ENCODE results near the gene TNS3. TPM values are rescaled to one million over a fixed set of nuclear protein-coding genes. Genes with fewer than 3 reads are reported as not detected.

TNS3 gene
- total RNA-seq, 3 donors from 2014 or later = 69.1 to 98.9 (median 69.9) TPM

GRCh38 chr7:47400001-47400400 lies 181.9 kb downstream of the TNS3 start:
- TF ChIP-seq CTCF (IDR thresholded peaks at IDR 0.05) = no peak
- intact Hi-C loops (cut with DNase I, micrococcal nuclease) = no loop called here
- Histone ChIP-seq H3K36me3 (ENCODE audit: low read depth) (peaks cover 8% of the 10 kb centered on the region), H3K4me3 (no peak overlapping the region), H3K4me1 (ENCODE audit: low read depth) (peaks cover 5% of the 10 kb centered on the region), H3K9me3 (no peaks in the 10 kb centered on the region)
- no peak for DNase-seq
- no peak for ATAC-seq

- H3K4me3 ChIP-seq = no peak overlapping the region
- H3K9me3 ChIP-seq = no peaks in the 10 kb centered on the region
- peaks cover 8% of the 10 kb centered on the region for H3K36me3 ChIP-seq (ENCODE audit: low read depth)
- ATAC-seq = no peak
- H3K4me1 ChIP-seq (ENCODE audit: low read depth) = no peaks in the 10 kb centered on the region
- TF ChIP-seq CTCF (IDR thresholded peaks at IDR 0.05) = no peak
- DNase-seq = no peak
- intact Hi-C loops (cut with DNase I, micrococcal nuclease) = no loop called here
Measured at GRCh38 chr7:47394751-47395252, 187.1 kb downstream of the TNS3 start.

- no peak for TF ChIP-seq CTCF (IDR thresholded peaks at IDR 0.05)
- Histone ChIP-seq H3K36me3 (ENCODE audit: low read depth) (peaks cover 8% of the 10 kb centered on the region), H3K4me1 (ENCODE audit: low read depth) (no peaks in the 10 kb centered on the region), H3K4me3 (no peak overlapping the region), H3K9me3 (no peaks in the 10 kb centered on the region)
- no peak for ATAC-seq
- no peak for DNase-seq
- intact Hi-C loops (cut with DNase I, micrococcal nuclease) = no loop called here
Measured at GRCh38 chr7:47394216-47394615, 187.7 kb downstream of the TNS3 start.

- intact Hi-C loops (cut with DNase I, micrococcal nuclease) = no loop called here
- Histone ChIP-seq H3K36me3 (ENCODE audit: low read depth) (peaks cover 8% of the 10 kb centered on the region), H3K9me3 (no peaks in the 10 kb centered on the region), H3K4me3 (no peak overlapping the region), H3K4me1 (ENCODE audit: low read depth) (no peaks in the 10 kb centered on the region)
- ATAC-seq (no peak), DNase-seq (no peak)
- no peak for TF ChIP-seq CTCF (IDR thresholded peaks at IDR 0.05)
Measured at GRCh38 chr7:47393406-47393805, 188.5 kb downstream of the TNS3 start.

GRCh38 chr7:47392241-47392759 lies 189.6 kb downstream of the TNS3 start:
- no peaks in the 10 kb centered on the region for H3K9me3 ChIP-seq
- H3K4me3 ChIP-seq = no peak overlapping the region
- peaks cover 8% of the 10 kb centered on the region for H3K36me3 ChIP-seq (ENCODE audit: low read depth)
- H3K4me1 ChIP-seq (ENCODE audit: low read depth) = no peaks in the 10 kb centered on the region
- DNase-seq (no peak), ATAC-seq (peak; percentile 42)
- TF ChIP-seq CTCF (IDR thresholded peaks at IDR 0.05) = no peak
- intact Hi-C loops (cut with DNase I, micrococcal nuclease) = no loop called here

- no peak overlapping the region for H3K4me3 ChIP-seq
- no peaks in the 10 kb centered on the region for H3K4me1 ChIP-seq (ENCODE audit: low read depth)
- H3K36me3 ChIP-seq (ENCODE audit: low read depth) = peaks cover 8% of the 10 kb centered on the region
- TF ChIP-seq CTCF (IDR thresholded peaks at IDR 0.05) = no peak
- intact Hi-C loops (cut with DNase I, micrococcal nuclease) = no loop called here
- ATAC-seq (no peak), DNase-seq (no peak)
- no peaks in the 10 kb centered on the region for H3K9me3 ChIP-seq
Measured at GRCh38 chr7:47391726-47392125, 190.2 kb downstream of the TNS3 start.

Measured in mucosa of descending colon (tissue), 3 donors.